DND-41 (cell line): ENCODE data around the gene KRTAP10-9.
"Not testable (repeated sequence)": the region's sequence is repeated elsewhere in the genome, so short reads cannot be mapped to it uniquely, and the experiment has no call there.

Source experiments
- ATAC-seq: fragments of 200-7000 bp; cut with Tn5 transposase; 3 replicates; pipeline ENCODE4 v1.9.1; 2021; ENCODE audit warnings: low read depth; ENCODE audit not compliant: insufficient read depth
- DNase-seq: peaks from one replicate; pipeline ENCODE4 v3.0.0-alpha.2; 2020
- H2AFZ ChIP-seq: 2 replicates; pipeline ENCODE4 v1.6.0; 2012; ENCODE audit warnings: low read depth, low read length
- H3K27ac ChIP-seq: 2 replicates; pipeline ENCODE4 v1.5.1; 2012; ENCODE audit warnings: low read length, inconsistent platforms
- H3K27me3 ChIP-seq: fragments of 200-600 bp; sonication (generic); 2 replicates; pipeline ENCODE4 v1.6.0; 2012; ENCODE audit warnings: low read length, mild to moderate bottlenecking, inconsistent platforms; ENCODE audit not compliant: insufficient read depth, poor library complexity
- H3K36me3 ChIP-seq: 2 replicates; pipeline ENCODE4 v1.5.1; 2012; ENCODE audit warnings: low read length, inconsistent platforms; ENCODE audit not compliant: insufficient read depth
- H3K4me1 ChIP-seq: 2 replicates; pipeline ENCODE4 v1.5.1; 2012; ENCODE audit warnings: mild to moderate bottlenecking, low read length; ENCODE audit not compliant: insufficient read depth
- H3K4me2 ChIP-seq: 2 replicates; pipeline ENCODE4 v1.6.0; 2012; ENCODE audit warnings: mild to moderate bottlenecking, moderate library complexity, low read length, inconsistent platforms; ENCODE audit not compliant: insufficient read depth
- H3K4me3 ChIP-seq, 2 experiments: fragments of 200-600 bp in 1 of 2; shearing (Covaris generic) in 1 of 2; 2 replicates each; pipeline ENCODE4 v1.5.1; 2012 to 2016; ENCODE audit warnings: inconsistent platforms in 2 of 2, low read length in 2 of 2, mild to moderate bottlenecking in 2 of 2, low read depth in 1 of 2, moderate library complexity in 1 of 2
- H3K79me2 ChIP-seq: 2 replicates; pipeline ENCODE4 v1.6.0; 2012; ENCODE audit warnings: low read length, inconsistent platforms; ENCODE audit not compliant: insufficient read depth
- H3K9ac ChIP-seq: 2 replicates; pipeline ENCODE4 v1.6.0; 2012; ENCODE audit warnings: low read depth, mild to moderate bottlenecking, inconsistent platforms, low read length, moderate library complexity
- H3K9me3 ChIP-seq: 2 replicates; pipeline ENCODE4 v1.5.1; 2012; ENCODE audit warnings: low read length, moderate library complexity, mild to moderate bottlenecking, inconsistent platforms; ENCODE audit not compliant: insufficient read depth, severe bottlenecking
- H4K20me1 ChIP-seq: 2 replicates; pipeline ENCODE4 v1.6.0; 2012; ENCODE audit warnings: low read length; ENCODE audit not compliant: insufficient read depth
- CTCF ChIP-seq: IDR thresholded peaks from 2 replicates; pipeline ENCODE4 v1.5.1; 2012; ENCODE audit warnings: borderline replicate concordance, low read length, moderate library complexity, mild to moderate bottlenecking; ENCODE audit not compliant: poor library complexity, severe bottlenecking; ENCODE audit errors: extremely low read depth
- EZH2 ChIP-seq: IDR thresholded peaks from 3 replicates; pipeline ENCODE4 v1.6.1; 2012; ENCODE audit warnings: borderline replicate concordance, low read depth, mild to moderate bottlenecking, moderate library complexity, low read length, inconsistent platforms; ENCODE audit not compliant: severe bottlenecking

KRTAP10-9 gene

GRCh38 chr21:44657635-44658540 is 31.0 kb downstream of the KRTAP10-9 start, which contains the start of gene KRTAP12-3:
Gene KRTAP12-3 (plus strand): TSS chr21:44657932. CDS start chr21:44657980, 48 bp downstream.
- Histone ChIP-seq H3K27me3 (no peaks in the 10 kb centered on the region), H3K36me3 (no peaks in the 10 kb centered on the region), H3K27ac (no peak within 1 kb of the TSS), H3K4me2 (no peak within 1 kb of the TSS; the same call in 1 of the 2 replicates), H3K9me3 (peaks cover 4% of the 10 kb centered on the region), H3K9ac (no peak within 1 kb of the TSS), H3K4me3 (no peak within 1 kb of the TSS), H3K4me1 (peaks cover 24% of the 10 kb centered on the region), H4K20me1 (no peaks in the 10 kb centered on the region), H2AFZ (no peak within 1 kb of the TSS), H3K79me2 (no peaks in the 10 kb centered on the region)
- ATAC-seq (peak; percentile 63), DNase-seq (peak; percentile 20)
- TF ChIP-seq EZH2 (no peak), CTCF (no peak)

- Histone ChIP-seq H3K4me3 (no peak overlapping the region), H2AFZ (no peak overlapping the region), H4K20me1 (no peaks in the 10 kb centered on the region), H3K27ac (no peak overlapping the region), H3K4me2 (no peak overlapping the region), H3K9ac (no peak overlapping the region), H3K79me2 (no peaks in the 10 kb centered on the region), H3K27me3 (no peaks in the 10 kb centered on the region), H3K9me3 (peaks cover 4% of the 10 kb centered on the region), H3K36me3 (no peaks in the 10 kb centered on the region), H3K4me1 (peaks cover 24% of the 10 kb centered on the region)
- no peak for ATAC-seq
- TF ChIP-seq CTCF (no peak), EZH2 (no peak)
- DNase-seq: no peak
Measured at GRCh38 chr21:44658541-44658910, 31.6 kb downstream of the KRTAP10-9 start.

GRCh38 chr21:44658913-44659595 is 32.2 kb downstream of the KRTAP10-9 start:
- Histone ChIP-seq H3K79me2 (no peaks in the 10 kb centered on the region), H3K27me3 (no peaks in the 10 kb centered on the region), H4K20me1 (no peaks in the 10 kb centered on the region), H2AFZ (no peak overlapping the region), H3K4me3 (no peak overlapping the region), H3K4me2 (no peak overlapping the region), H3K36me3 (no peaks in the 10 kb centered on the region), H3K9me3 (peaks cover 4% of the 10 kb centered on the region), H3K27ac (no peak overlapping the region), H3K4me1 (peaks cover 24% of the 10 kb centered on the region), H3K9ac (no peak overlapping the region)
- DNase-seq (no peak), ATAC-seq (peak; percentile 62; the same call in 2 of the 3 replicates)
- TF ChIP-seq EZH2 (no peak), CTCF (no peak)

- not testable (repeated sequence) for H3K79me2 ChIP-seq, H3K27me3 ChIP-seq, H3K9me3 ChIP-seq, ATAC-seq, H3K36me3 ChIP-seq, H3K4me2 ChIP-seq, H4K20me1 ChIP-seq, H3K4me3 ChIP-seq, H2AFZ ChIP-seq, DNase-seq, H3K27ac ChIP-seq, H3K9ac ChIP-seq
- peaks cover 24% of the 10 kb centered on the region for H3K4me1 ChIP-seq
Measured at GRCh38 chr21:44661567-44661966, 34.7 kb downstream of the KRTAP10-9 start.
